HepG2 (cell line): ENCODE measurements around the gene TOP1. TPM values are rescaled to one million over a fixed set of nuclear protein-coding genes. Genes with fewer than 3 reads are reported as not detected.

ENCODE experiments used
- GATAD2A ChIP-seq: IDR thresholded peaks from 2 replicates; pipeline ENCODE4 v1.6.1; 2016
- HOXA3 ChIP-seq: sonication (generic); formaldehyde crosslinking; IDR thresholded peaks from 2 replicates; pipeline ENCODE4 v1.5.0; 2020; ENCODE audit warnings: missing genetic modification reagents
- NFKBIZ ChIP-seq: IDR thresholded peaks from 2 replicates; pipeline ENCODE4 v1.6.1; 2018; ENCODE audit warnings: missing genetic modification reagents, missing compliant biosample characterization
- NR2F6 ChIP-seq, 2 experiments: IDR thresholded peaks; 2 replicates each; pipeline ENCODE4 v1.6.1; 2016; ENCODE audit warnings: antibody characterized with exemption in 1 of 2, mild to moderate bottlenecking in 1 of 2
- RXRA ChIP-seq: sonication (generic); formaldehyde crosslinking; IDR thresholded peaks from 2 replicates; pipeline ENCODE4 v1.5.1; 2020; ENCODE audit warnings: missing genetic modification reagents
- STAG1 ChIP-seq: sonication (generic); formaldehyde crosslinking; IDR thresholded peaks from 2 replicates; pipeline ENCODE4 v1.4.0; 2020; ENCODE audit warnings: missing genetic modification reagents
- TAF1 ChIP-seq: sonication (generic); formaldehyde crosslinking; IDR thresholded peaks from 2 replicates; pipeline ENCODE4 v1.4.0; 2020; ENCODE audit warnings: missing genetic modification reagents
- ZNF263 ChIP-seq: sonication (generic); formaldehyde crosslinking; IDR thresholded peaks from 2 replicates; pipeline ENCODE4 v1.4.0; 2020; ENCODE audit warnings: missing genetic modification reagents
- ZNF331 ChIP-seq: sonication (generic); formaldehyde crosslinking; IDR thresholded peaks from 2 replicates; pipeline ENCODE4 v1.4.0; 2020; ENCODE audit warnings: missing genetic modification reagents
- ZNF441 ChIP-seq: sonication (generic); formaldehyde crosslinking; IDR thresholded peaks from 2 replicates; pipeline ENCODE4 v1.7.0; 2021; ENCODE audit warnings: missing genetic modification reagents, borderline replicate concordance
- ZNF550 ChIP-seq: sonication (generic); formaldehyde crosslinking; IDR thresholded peaks from 2 replicates; pipeline ENCODE4 v1.4.0; 2020; ENCODE audit warnings: mild to moderate bottlenecking, missing genetic modification reagents, borderline replicate concordance
- ZNF644 ChIP-seq: IDR thresholded peaks from 2 replicates; pipeline ENCODE4 v1.6.1; 2016; ENCODE audit warnings: low read depth
- ZNF749 ChIP-seq: sonication (generic); formaldehyde crosslinking; IDR thresholded peaks from 2 replicates; pipeline ENCODE4 v1.8.0; 2022; ENCODE audit warnings: mild to moderate bottlenecking, missing genetic modification reagents, moderate library complexity, borderline replicate concordance
- polyA plus RNA-seq, 8 experiments: library from polyadenylated mRNA; depleted of rRNA in 3 of 8; stranded (reverse) in 7 of 8; unstranded in 1 of 8; fragments of >200 nt; fragmentation: Illumina TruSeq in 4 of 8; extraction: Trizol in 4 of 8; gene quantifications; 2 replicates each; pipeline versions ENCODE4 v1.2.1 to v1.2.3, GENCODE V29; 2011 to 2016; ENCODE audit warnings: low read depth in 4 of 8, missing spikeins in 1 of 8, mixed read lengths in 1 of 8; ENCODE audit not compliant: insufficient read depth in 1 of 8
- total RNA-seq, 5 experiments: library from RNA; depleted of rRNA; stranded (reverse); fragments of >200 nt; fragmentation: Illumina TruSeq; extraction: Trizol; gene quantifications; 2 replicates each; pipeline ENCODE4 v1.2.3, GENCODE V29; 2016; ENCODE audit warnings: low read depth in 1 of 5
- TF ChIP-seq, protein P1 (sequence below): sonication (generic); formaldehyde crosslinking; IDR thresholded peaks from 2 replicates; pipeline ENCODE4 v1.4.0; 2020; ENCODE audit warnings: missing genetic modification reagents, borderline replicate concordance
- TF ChIP-seq, protein P2 (sequence below): sonication (generic); formaldehyde crosslinking; IDR thresholded peaks from 2 replicates; pipeline ENCODE4 v1.5.0; 2020; ENCODE audit warnings: missing genetic modification reagents
- TF ChIP-seq, protein P3 (sequence below): sonication (generic); formaldehyde crosslinking; IDR thresholded peaks from 2 replicates; pipeline ENCODE4 v1.4.0; 2020; ENCODE audit warnings: missing genetic modification reagents
- TF ChIP-seq, protein P4 (sequence below), 2 experiments: sonication (generic) in 1 of 2; formaldehyde crosslinking in 1 of 2; IDR thresholded peaks; 2 replicates each; pipeline versions ENCODE4 v1.4.0 to v1.6.1; 2018 to 2020; ENCODE audit warnings: missing genetic modification reagents in 2 of 2, borderline replicate concordance in 1 of 2, low read depth in 1 of 2, mild to moderate bottlenecking in 1 of 2, missing biosample characterization in 1 of 2
- TF ChIP-seq, protein P5 (sequence below): sonication (generic); formaldehyde crosslinking; IDR thresholded peaks from 2 replicates; pipeline ENCODE4 v1.4.0; 2020; ENCODE audit warnings: low read depth, mild to moderate bottlenecking, missing genetic modification reagents

Gene TOP1
- total and polyA plus RNA-seq, 2 of the 13 experiments (the other 11 are each of a cell fraction or from before 2014, with no cell fraction given) = 10.2 to 19.4 TPM

DNA sequence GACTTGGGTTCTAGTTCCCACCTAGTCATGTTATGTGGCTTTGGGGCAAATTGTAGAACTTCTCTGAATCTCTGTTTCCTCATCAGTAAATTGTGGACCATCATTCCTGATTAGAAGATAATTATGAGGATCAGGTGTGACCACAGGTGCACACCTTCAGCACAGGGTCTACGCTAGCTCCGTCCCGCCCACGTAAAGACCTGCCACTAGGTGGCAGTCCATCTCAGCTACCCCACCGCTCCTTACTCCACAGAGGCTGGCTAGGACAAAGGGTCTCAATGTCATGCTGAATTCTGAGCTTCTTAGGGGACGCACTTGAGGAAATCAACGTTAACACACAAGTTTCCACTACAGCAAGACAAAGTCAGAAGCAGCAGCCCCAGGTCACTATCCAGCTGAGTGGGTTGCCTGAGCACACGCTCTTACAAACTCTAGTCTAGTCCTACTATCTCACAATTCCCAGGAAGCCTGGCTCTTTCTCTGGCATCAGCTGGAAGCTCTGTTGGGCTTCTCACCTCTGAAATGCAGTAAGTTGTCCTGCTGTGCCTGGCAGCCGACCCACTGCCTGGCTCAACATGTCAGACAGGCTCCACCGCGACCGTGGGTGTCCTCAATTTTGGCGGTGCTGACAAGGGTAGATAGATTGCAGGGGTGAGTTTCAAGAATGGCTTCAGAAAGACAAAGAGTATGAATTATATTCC is 106.7 kb downstream of the TOP1 start (continued):
- TF ChIP-seq, protein P1, sequence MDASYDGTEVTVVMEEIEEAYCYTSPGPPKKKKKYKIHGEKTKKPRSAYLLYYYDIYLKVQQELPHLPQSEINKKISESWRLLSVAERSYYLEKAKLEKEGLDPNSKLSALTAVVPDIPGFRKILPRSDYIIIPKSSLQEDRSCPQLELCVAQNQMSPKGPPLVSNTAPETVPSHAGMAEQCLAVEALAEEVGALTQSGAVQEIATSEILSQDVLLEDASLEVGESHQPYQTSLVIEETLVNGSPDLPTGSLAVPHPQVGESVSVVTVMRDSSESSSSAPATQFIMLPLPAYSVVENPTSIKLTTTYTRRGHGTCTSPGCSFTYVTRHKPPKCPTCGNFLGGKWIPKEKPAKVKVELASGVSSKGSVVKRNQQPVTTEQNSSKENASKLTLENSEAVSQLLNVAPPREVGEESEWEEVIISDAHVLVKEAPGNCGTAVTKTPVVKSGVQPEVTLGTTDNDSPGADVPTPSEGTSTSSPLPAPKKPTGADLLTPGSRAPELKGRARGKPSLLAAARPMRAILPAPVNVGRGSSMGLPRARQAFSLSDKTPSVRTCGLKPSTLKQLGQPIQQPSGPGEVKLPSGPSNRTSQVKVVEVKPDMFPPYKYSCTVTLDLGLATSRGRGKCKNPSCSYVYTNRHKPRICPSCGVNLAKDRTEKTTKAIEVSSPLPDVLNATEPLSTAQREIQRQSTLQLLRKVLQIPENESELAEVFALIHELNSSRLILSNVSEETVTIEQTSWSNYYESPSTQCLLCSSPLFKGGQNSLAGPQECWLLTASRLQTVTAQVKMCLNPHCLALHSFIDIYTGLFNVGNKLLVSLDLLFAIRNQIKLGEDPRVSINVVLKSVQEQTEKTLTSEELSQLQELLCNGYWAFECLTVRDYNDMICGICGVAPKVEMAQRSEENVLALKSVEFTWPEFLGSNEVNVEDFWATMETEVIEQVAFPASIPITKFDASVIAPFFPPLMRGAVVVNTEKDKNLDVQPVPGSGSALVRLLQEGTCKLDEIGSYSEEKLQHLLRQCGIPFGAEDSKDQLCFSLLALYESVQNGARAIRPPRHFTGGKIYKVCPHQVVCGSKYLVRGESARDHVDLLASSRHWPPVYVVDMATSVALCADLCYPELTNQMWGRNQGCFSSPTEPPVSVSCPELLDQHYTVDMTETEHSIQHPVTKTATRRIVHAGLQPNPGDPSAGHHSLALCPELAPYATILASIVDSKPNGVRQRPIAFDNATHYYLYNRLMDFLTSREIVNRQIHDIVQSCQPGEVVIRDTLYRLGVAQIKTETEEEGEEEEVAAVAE (CRISPR knock-in tag) = peak; percentile 86; the same call in 1 of the 2 replicates
- TF ChIP-seq NR2F6 (IDR thresholded peaks at IDR 0.05) (no peak), NR2F6 (CRISPR knock-in tag; IDR thresholded peaks at IDR 0.05) (peak; percentile 9; the same call in 1 of the 2 replicates), ZNF749 (CRISPR knock-in tag) (no peak), ZNF331 (CRISPR knock-in tag) (peak; percentile 55; the same call in 1 of the 2 replicates), RXRA (CRISPR knock-in tag) (peak; percentile 63), NFKBIZ (CRISPR knock-in tag) (0 out of 2 replicates have a peak, but pooled peaks have one; percentile 51), STAG1 (CRISPR knock-in tag) (peak; percentile 91), GATAD2A (peak; percentile 75; the same call in 1 of the 2 replicates), HOXA3 (CRISPR knock-in tag) (peak; percentile 27; the same call in 1 of the 2 replicates), TAF1 (CRISPR knock-in tag) (no peak), ZNF263 (CRISPR knock-in tag) (0 out of 2 replicates have a peak, but pooled peaks have one; percentile 3), ZNF550 (peak; percentile 91; the same call in 1 of the 2 replicates), ZNF644 (0 out of 2 replicates have a peak, but pooled peaks have one; percentile 9), ZNF441 (CRISPR knock-in tag) (no peak)
- TF ChIP-seq, protein P2, sequence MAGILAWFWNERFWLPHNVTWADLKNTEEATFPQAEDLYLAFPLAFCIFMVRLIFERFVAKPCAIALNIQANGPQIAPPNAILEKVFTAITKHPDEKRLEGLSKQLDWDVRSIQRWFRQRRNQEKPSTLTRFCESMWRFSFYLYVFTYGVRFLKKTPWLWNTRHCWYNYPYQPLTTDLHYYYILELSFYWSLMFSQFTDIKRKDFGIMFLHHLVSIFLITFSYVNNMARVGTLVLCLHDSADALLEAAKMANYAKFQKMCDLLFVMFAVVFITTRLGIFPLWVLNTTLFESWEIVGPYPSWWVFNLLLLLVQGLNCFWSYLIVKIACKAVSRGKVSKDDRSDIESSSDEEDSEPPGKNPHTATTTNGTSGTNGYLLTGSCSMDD (CRISPR knock-in tag) = no peak
- TF ChIP-seq, protein P3, sequence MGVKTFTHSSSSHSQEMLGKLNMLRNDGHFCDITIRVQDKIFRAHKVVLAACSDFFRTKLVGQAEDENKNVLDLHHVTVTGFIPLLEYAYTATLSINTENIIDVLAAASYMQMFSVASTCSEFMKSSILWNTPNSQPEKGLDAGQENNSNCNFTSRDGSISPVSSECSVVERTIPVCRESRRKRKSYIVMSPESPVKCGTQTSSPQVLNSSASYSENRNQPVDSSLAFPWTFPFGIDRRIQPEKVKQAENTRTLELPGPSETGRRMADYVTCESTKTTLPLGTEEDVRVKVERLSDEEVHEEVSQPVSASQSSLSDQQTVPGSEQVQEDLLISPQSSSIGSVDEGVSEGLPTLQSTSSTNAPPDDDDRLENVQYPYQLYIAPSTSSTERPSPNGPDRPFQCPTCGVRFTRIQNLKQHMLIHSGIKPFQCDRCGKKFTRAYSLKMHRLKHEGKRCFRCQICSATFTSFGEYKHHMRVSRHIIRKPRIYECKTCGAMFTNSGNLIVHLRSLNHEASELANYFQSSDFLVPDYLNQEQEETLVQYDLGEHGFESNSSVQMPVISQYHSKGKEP (CRISPR knock-in tag) = 0 out of 2 replicates have a peak, but pooled peaks have one; percentile 69
- TF ChIP-seq, protein P4, sequence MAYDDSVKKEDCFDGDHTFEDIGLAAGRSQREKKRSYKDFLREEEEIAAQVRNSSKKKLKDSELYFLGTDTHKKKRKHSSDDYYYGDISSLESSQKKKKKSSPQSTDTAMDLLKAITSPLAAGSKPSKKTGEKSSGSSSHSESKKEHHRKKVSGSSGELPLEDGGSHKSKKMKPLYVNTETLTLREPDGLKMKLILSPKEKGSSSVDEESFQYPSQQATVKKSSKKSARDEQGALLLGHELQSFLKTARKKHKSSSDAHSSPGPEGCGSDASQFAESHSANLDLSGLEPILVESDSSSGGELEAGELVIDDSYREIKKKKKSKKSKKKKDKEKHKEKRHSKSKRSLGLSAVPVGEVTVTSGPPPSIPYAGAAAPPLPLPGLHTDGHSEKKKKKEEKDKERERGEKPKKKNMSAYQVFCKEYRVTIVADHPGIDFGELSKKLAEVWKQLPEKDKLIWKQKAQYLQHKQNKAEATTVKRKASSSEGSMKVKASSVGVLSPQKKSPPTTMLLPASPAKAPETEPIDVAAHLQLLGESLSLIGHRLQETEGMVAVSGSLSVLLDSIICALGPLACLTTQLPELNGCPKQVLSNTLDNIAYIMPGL (CRISPR knock-in tag; IDR thresholded peaks at IDR 0.05; ENCODE audit: borderline replicate concordance in 1 of 2, low read depth in 1 of 2) = peak; percentile 82 to 96
- TF ChIP-seq, protein P5, sequence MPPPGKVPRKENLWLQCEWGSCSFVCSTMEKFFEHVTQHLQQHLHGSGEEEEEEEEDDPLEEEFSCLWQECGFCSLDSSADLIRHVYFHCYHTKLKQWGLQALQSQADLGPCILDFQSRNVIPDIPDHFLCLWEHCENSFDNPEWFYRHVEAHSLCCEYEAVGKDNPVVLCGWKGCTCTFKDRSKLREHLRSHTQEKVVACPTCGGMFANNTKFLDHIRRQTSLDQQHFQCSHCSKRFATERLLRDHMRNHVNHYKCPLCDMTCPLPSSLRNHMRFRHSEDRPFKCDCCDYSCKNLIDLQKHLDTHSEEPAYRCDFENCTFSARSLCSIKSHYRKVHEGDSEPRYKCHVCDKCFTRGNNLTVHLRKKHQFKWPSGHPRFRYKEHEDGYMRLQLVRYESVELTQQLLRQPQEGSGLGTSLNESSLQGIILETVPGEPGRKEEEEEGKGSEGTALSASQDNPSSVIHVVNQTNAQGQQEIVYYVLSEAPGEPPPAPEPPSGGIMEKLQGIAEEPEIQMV (CRISPR knock-in tag) = 0 out of 2 replicates have a peak, but pooled peaks have one; percentile 76
